Liver (tissue), 3 donors: ENCODE data around the gene BACH2.

ENCODE experiments used
- ATF3 ChIP-seq: IDR thresholded peaks from 2 replicates; pipeline ENCODE4 v1.6.1; 2016; ENCODE audit warnings: antibody characterized with exemption
- CTCF ChIP-seq: fragments of 150-350 bp; IDR thresholded peaks from 2 replicates; pipeline ENCODE4 v1.5.1; 2017; ENCODE audit warnings: improper control_type of control experiment, low read depth, low read length; ENCODE audit not compliant: missing input control
- EGR1 ChIP-seq, 2 donors: IDR thresholded peaks; 2 replicates each; pipeline ENCODE4 v1.6.1; 2016 to 2018; ENCODE audit warnings: antibody characterized with exemption in 2 of 2, low read depth in 2 of 2
- FOXA1 ChIP-seq: IDR thresholded peaks from 2 replicates; pipeline ENCODE4 v1.6.1; 2016; ENCODE audit warnings: antibody characterized with exemption
- FOXA2 ChIP-seq: IDR thresholded peaks from 2 replicates; pipeline ENCODE4 v1.6.1; 2016; ENCODE audit warnings: antibody characterized with exemption
- GABPA ChIP-seq, 2 donors: IDR thresholded peaks in 1 of 2; conservative IDR thresholded peaks in 1 of 2; 2 replicates each; pipeline ENCODE4 v1.6.1; 2016; ENCODE audit warnings: antibody characterized with exemption in 2 of 2, mild to moderate bottlenecking in 1 of 2, moderate library complexity in 1 of 2
- HNF4A ChIP-seq, 2 donors: conservative IDR thresholded peaks; 2 replicates each; pipeline ENCODE4 v1.6.1; 2016; ENCODE audit warnings: antibody characterized with exemption in 2 of 2, mild to moderate bottlenecking in 2 of 2
- HNF4G ChIP-seq: IDR thresholded peaks from 2 replicates; pipeline ENCODE4 v1.6.1; 2016; ENCODE audit warnings: antibody characterized with exemption
- JUND ChIP-seq, 2 donors: IDR thresholded peaks; 2 replicates each; pipeline ENCODE4 v1.6.1; 2016; ENCODE audit warnings: antibody characterized with exemption in 2 of 2
- RAD21 ChIP-seq, 2 donors: IDR thresholded peaks; 2 replicates each; pipeline ENCODE4 v1.6.1; 2016; ENCODE audit warnings: antibody characterized with exemption in 2 of 2, mild to moderate bottlenecking in 2 of 2
- REST ChIP-seq: IDR thresholded peaks from 2 replicates; pipeline ENCODE4 v1.6.1; 2016; ENCODE audit warnings: antibody characterized with exemption, mild to moderate bottlenecking
- RXRA ChIP-seq, 2 donors: IDR thresholded peaks; 2 replicates each; pipeline ENCODE4 v1.6.1; 2017 to 2018; ENCODE audit warnings: antibody characterized with exemption in 2 of 2, mild to moderate bottlenecking in 1 of 2
- TAF1 ChIP-seq: conservative IDR thresholded peaks from 2 replicates; pipeline ENCODE4 v1.6.1; 2016; ENCODE audit warnings: antibody characterized with exemption, mild to moderate bottlenecking
- ZBTB33 ChIP-seq: IDR thresholded peaks from 2 replicates; pipeline ENCODE4 v1.6.1; 2016; ENCODE audit warnings: antibody characterized with exemption
- donor health status: healthy.
- donor health status: healthy.

- TF ChIP-seq ZBTB33 = no peak
- no peak for TF ChIP-seq CTCF
- no peak for TF ChIP-seq REST
- no peak for TF ChIP-seq TAF1
- no peak for TF ChIP-seq HNF4A (conservative IDR thresholded peaks at IDR 0.05)
- TF ChIP-seq ATF3 = no peak
- TF ChIP-seq JUND (IDR thresholded peaks at IDR 0.05) = no peak
- no peak for TF ChIP-seq RXRA (IDR thresholded peaks at IDR 0.05)
- no peak for TF ChIP-seq FOXA1
- no peak for TF ChIP-seq RAD21 (IDR thresholded peaks at IDR 0.05)
- TF ChIP-seq EGR1 (IDR thresholded peaks at IDR 0.05; ENCODE audit: low read depth in 2 of 2) = no peak
- TF ChIP-seq GABPA (IDR thresholded peaks at IDR 0.05 in 1 of 2, conservative IDR thresholded peaks at IDR 0.05 in 1 of 2) = no peak
- TF ChIP-seq HNF4G = no peak
- TF ChIP-seq FOXA2 = no peak
Measured at GRCh38 chr6:90093558-90094073, 203.0 kb downstream of the BACH2 start.
